ENCODE results near the gene CMPK1.

Gene CMPK1

GRCh38 chr1:47388891-47389238 lies 55.3 kb downstream of the CMPK1 start:
- Histone ChIP-seq H3K27me3 (ENCODE audit: insufficient read depth, poor library complexity, severe bottlenecking) (no peaks in the 10 kb centered on the region), H3K4me3 (replicated peaks; ENCODE audit: insufficient read depth, low read length) (no peak overlapping the region), H3K27ac (replicated peaks) (no peak overlapping the region)
- TF ChIP-seq SPI1 (IDR thresholded peaks at IDR 0.05; ENCODE audit: borderline replicate concordance, low read depth) = no peak
- peak; percentile 87 for TF ChIP-seq CTCF (IDR thresholded peaks at IDR 0.05; ENCODE audit: insufficient read depth, low read length)
- DNase-seq (ENCODE audit: low read depth in 1 of 2, low spot score in 1 of 2) = peak; percentile 16 to 61

- Histone ChIP-seq H3K27ac (replicated peaks) (no peak overlapping the region), H3K4me3 (replicated peaks; ENCODE audit: insufficient read depth, low read length) (no peak overlapping the region), H3K27me3 (ENCODE audit: insufficient read depth, poor library complexity, severe bottlenecking) (no peaks in the 10 kb centered on the region)
- TF ChIP-seq GABPA (IDR thresholded peaks at IDR 0.05; ENCODE audit: low read depth) = no peak
- no peak for TF ChIP-seq POLR2AphosphoS5 (IDR thresholded peaks at IDR 0.05; ENCODE audit: low read depth)
- no peak for TF ChIP-seq REST (IDR thresholded peaks at IDR 0.05; ENCODE audit: insufficient replicate concordance, low read depth)
- no peak for TF ChIP-seq CTCF (IDR thresholded peaks at IDR 0.05; ENCODE audit: insufficient read depth, low read length)
- no peak for DNase-seq (ENCODE audit: low read depth in 1 of 2, low spot score in 1 of 2)
These were observed 56.1 kb downstream of the CMPK1 start for GRCh38 chr1:47389731-47390130.

GRCh38 chr1:47390843-47391242 lies 57.3 kb downstream of the CMPK1 start:
- TF ChIP-seq GABPA (IDR thresholded peaks at IDR 0.05; ENCODE audit: low read depth) (no peak), POLR2AphosphoS5 (IDR thresholded peaks at IDR 0.05; ENCODE audit: low read depth) (no peak), REST (IDR thresholded peaks at IDR 0.05; ENCODE audit: insufficient replicate concordance, low read depth) (no peak), CTCF (IDR thresholded peaks at IDR 0.05; ENCODE audit: insufficient read depth, low read length) (no peak), SPI1 (IDR thresholded peaks at IDR 0.05; ENCODE audit: borderline replicate concordance, low read depth) (no peak)
- Histone ChIP-seq H3K27ac (replicated peaks) (no peak overlapping the region), H3K4me3 (replicated peaks; ENCODE audit: insufficient read depth, low read length) (no peak overlapping the region), H3K27me3 (ENCODE audit: insufficient read depth, poor library complexity, severe bottlenecking) (peaks cover 3% of the 10 kb centered on the region)
- DNase-seq (ENCODE audit: low read depth in 1 of 2, low spot score in 1 of 2) = no peak

- peaks cover 3% of the 10 kb centered on the region for H3K27me3 ChIP-seq (ENCODE audit: insufficient read depth, poor library complexity, severe bottlenecking)
- TF ChIP-seq CTCF (IDR thresholded peaks at IDR 0.05; ENCODE audit: insufficient read depth, low read length) (no peak), POLR2AphosphoS5 (IDR thresholded peaks at IDR 0.05; ENCODE audit: low read depth) (no peak), SPI1 (IDR thresholded peaks at IDR 0.05; ENCODE audit: borderline replicate concordance, low read depth) (no peak), REST (IDR thresholded peaks at IDR 0.05; ENCODE audit: insufficient replicate concordance, low read depth) (no peak), GABPA (IDR thresholded peaks at IDR 0.05; ENCODE audit: low read depth) (no peak)
- H3K4me3 ChIP-seq (replicated peaks; ENCODE audit: insufficient read depth, low read length) = no peak overlapping the region
- H3K27ac ChIP-seq (replicated peaks) = no peak overlapping the region
- DNase-seq (ENCODE audit: low read depth in 1 of 2, low spot score in 1 of 2) = no peak
These were observed 59.6 kb downstream of the CMPK1 start for GRCh38 chr1:47393141-47393540.
